Stimulated activated CD4-positive, alpha-beta T cell treated with anti-CD3 and anti-CD28 coated beads, Interleukin-15, amount 100 ng/mL, for 24 hours (primary cell): ENCODE measurements around the gene ID4.

ENCODE experiments used
- DNase-seq: peaks from one replicate; pipeline ENCODE4 v3.0.0-alpha.2; 2020

The ID4 gene

GRCh38 chr6:19860235-19860877 is 23.2 kb downstream of the ID4 start:
- no peak for DNase-seq

- DNase-seq = no peak
Observed at GRCh38 chr6:19864285-19864684, 27.1 kb downstream of the ID4 start.

- no peak for DNase-seq
Observed at GRCh38 chr6:19865178-19865577, 28.0 kb downstream of the ID4 start.

- no peak for DNase-seq
Observed at GRCh38 chr6:19866173-19866984, 29.2 kb downstream of the ID4 start.

- DNase-seq = no peak
Observed at GRCh38 chr6:19866985-19867627, 29.9 kb downstream of the ID4 start.

GRCh38 chr6:19869464-19869863 is 32.3 kb downstream of the ID4 start:
- no peak for DNase-seq

GRCh38 chr6:19870322-19870721 is 33.2 kb downstream of the ID4 start:
- DNase-seq = no peak

- no peak for DNase-seq
Observed at GRCh38 chr6:19873031-19873430, 35.9 kb downstream of the ID4 start.

- no peak for DNase-seq
Observed at GRCh38 chr6:19876672-19877071, 39.5 kb downstream of the ID4 start.

GRCh38 chr6:19879663-19880062 is 42.5 kb downstream of the ID4 start:
- DNase-seq = no peak

GRCh38 chr6:19880066-19880465 is 42.9 kb downstream of the ID4 start:
- DNase-seq = no peak

GRCh38 chr6:19891451-19891850 is 54.3 kb downstream of the ID4 start:
- no peak for DNase-seq
